ENCODE measurements around the gene COX14. TPM values are rescaled to one million over a fixed set of nuclear protein-coding genes. Genes with fewer than 3 reads are reported as not detected.

Gene COX14
- total RNA-seq, 1 experiment from 2014 or later, result 41.0 TPM

DNA sequence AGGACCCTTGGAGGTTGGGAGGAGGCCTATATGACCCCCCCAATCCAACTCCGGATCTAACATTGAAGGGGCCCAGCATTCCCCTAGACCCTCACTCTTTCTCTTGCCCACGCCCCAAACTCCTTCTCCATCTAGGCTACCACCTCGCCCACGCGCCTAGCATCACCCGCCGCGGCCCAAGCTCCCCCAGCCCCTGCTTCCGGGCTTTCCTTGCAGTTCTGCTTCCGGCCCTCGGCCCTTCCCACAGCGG lies 54.7 kb downstream of the COX14 start:
- H3K27ac ChIP-seq (ENCODE audit: low read depth, low read length), result peak overlapping the region; percentile 77
- intact Hi-C loops (cut with micrococcal nuclease), result loop anchor here (2.0 kb wide), 1 partner anchor 56 kb away; no protein-coding TSS in a partner anchor
- H3K36me3 ChIP-seq (ENCODE audit: control insufficient read depth in 1 of 2, insufficient read depth in 2 of 2, low read length in 2 of 2), result no peaks in the 10 kb centered on the region
- ChIA-PET CTCF (interaction anchor here (0.6 to 3.3 kb wide), 6 partner anchors 9 to 148 kb away, joined by 3 to 14 read pairs (median 5); partner anchors contain the start of genes COX14 and GPD1), POLR2A (interaction anchor here (1.2 to 1.9 kb wide), 2 partner anchors 41 to 55 kb away, joined by 3 to 18 read pairs; partner anchors contain the start of gene COX14), RAD21 (ENCODE audit: low non-redundant PET in 1 of 2, low total read pairs in 2 of 2, uncharacterized antibody in 2 of 2, unreplicated experiment in 2 of 2) (interaction anchor here in 1 of 2 experiments (1.4 kb wide), 1 partner anchor 55 kb away, joined by 5 read pairs; the partner anchor contains the start of gene COX14)
- no peaks in the 10 kb centered on the region for H3K9me2 ChIP-seq (ENCODE audit: insufficient read depth)
- DNase-seq (ENCODE audit: low read depth, low spot score) (no peak), ATAC-seq (peak; percentile 12)
- peak overlapping the region; percentile 83 to 93 for H3K4me3 ChIP-seq (replicated peaks in 1 of 2; ENCODE audit: low read depth in 1 of 2, low read length in 2 of 2)
- BruUV-seq (replicated peaks), result no TSS peak
- no peaks in the 10 kb centered on the region for H3K27me3 ChIP-seq (ENCODE audit: insufficient read depth, low read length)
- TF ChIP-seq EGR1 (IDR thresholded peaks at IDR 0.05; ENCODE audit: low read depth) (peak; percentile 76), POLR2A (IDR thresholded peaks at IDR 0.05; ENCODE audit: borderline replicate concordance, extremely low read depth, insufficient read depth, insufficient read length) (no peak), EZH2phosphoT487 (IDR thresholded peaks at IDR 0.05; ENCODE audit: borderline replicate concordance) (no peak)
- TF ChIP-seq, protein P1, sequence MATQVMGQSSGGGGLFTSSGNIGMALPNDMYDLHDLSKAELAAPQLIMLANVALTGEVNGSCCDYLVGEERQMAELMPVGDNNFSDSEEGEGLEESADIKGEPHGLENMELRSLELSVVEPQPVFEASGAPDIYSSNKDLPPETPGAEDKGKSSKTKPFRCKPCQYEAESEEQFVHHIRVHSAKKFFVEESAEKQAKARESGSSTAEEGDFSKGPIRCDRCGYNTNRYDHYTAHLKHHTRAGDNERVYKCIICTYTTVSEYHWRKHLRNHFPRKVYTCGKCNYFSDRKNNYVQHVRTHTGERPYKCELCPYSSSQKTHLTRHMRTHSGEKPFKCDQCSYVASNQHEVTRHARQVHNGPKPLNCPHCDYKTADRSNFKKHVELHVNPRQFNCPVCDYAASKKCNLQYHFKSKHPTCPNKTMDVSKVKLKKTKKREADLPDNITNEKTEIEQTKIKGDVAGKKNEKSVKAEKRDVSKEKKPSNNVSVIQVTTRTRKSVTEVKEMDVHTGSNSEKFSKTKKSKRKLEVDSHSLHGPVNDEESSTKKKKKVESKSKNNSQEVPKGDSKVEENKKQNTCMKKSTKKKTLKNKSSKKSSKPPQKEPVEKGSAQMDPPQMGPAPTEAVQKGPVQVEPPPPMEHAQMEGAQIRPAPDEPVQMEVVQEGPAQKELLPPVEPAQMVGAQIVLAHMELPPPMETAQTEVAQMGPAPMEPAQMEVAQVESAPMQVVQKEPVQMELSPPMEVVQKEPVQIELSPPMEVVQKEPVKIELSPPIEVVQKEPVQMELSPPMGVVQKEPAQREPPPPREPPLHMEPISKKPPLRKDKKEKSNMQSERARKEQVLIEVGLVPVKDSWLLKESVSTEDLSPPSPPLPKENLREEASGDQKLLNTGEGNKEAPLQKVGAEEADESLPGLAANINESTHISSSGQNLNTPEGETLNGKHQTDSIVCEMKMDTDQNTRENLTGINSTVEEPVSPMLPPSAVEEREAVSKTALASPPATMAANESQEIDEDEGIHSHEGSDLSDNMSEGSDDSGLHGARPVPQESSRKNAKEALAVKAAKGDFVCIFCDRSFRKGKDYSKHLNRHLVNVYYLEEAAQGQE (IDR thresholded peaks at IDR 0.05; ENCODE audit: low read depth), result no peak
- H3K4me1 ChIP-seq (ENCODE audit: control insufficient read depth in 1 of 2, insufficient read depth in 2 of 2, low read length in 2 of 2), result peaks cover 11 to 29% of the 10 kb centered on the region in 2 experiments; a peak in 3 of 4 replicates
- H2AFZ ChIP-seq (ENCODE audit: low read depth, low read length, poor library complexity, severe bottlenecking), result peak overlapping the region; percentile 63
- no peaks in the 10 kb centered on the region for H4K20me1 ChIP-seq (ENCODE audit: insufficient read depth)
- H3K9ac ChIP-seq (ENCODE audit: low read length), result peak overlapping the region; percentile 94
- H3K79me2 ChIP-seq (ENCODE audit: insufficient read depth, low read length), result peaks cover 27% of the 10 kb centered on the region
- peak overlapping the region; percentile 85 for H3K4me2 ChIP-seq (ENCODE audit: low read length)
- H3K9me3 ChIP-seq (ENCODE audit: control insufficient read depth in 1 of 2, insufficient read depth in 1 of 2, low read depth in 1 of 2, low read length in 2 of 2), result no peaks in the 10 kb centered on the region

All from HCT116 (cell line).